Erythroblast (primary cell): ENCODE data around the gene SPDYE3.

Experiments used
- GATA1 ChIP-seq: IDR thresholded peaks from 2 replicates; pipeline ENCODE4 v1.6.1; 2011; ENCODE audit warnings: low read depth, mild to moderate bottlenecking, control low read depth, low read length, moderate library complexity
- POLR2A ChIP-seq: IDR thresholded peaks from 2 replicates; pipeline ENCODE4 v1.6.1; 2011; ENCODE audit warnings: mild to moderate bottlenecking, low read length

GRCh38 chr7:100346921-100347320, 39.4 kb downstream of the SPDYE3 start:
- TF ChIP-seq POLR2A, result no peak
- TF ChIP-seq GATA1, result no peak
